ENCODE measurements around the gene ANKRD50. TPM values are rescaled to one million over a fixed set of nuclear protein-coding genes. Genes with fewer than 3 reads are reported as not detected.

The ANKRD50 gene
- total and polyA plus RNA-seq, 2 of the 4 experiments (the other 2 are of a cell fraction), result 8.1 to 35.3 TPM

DNA sequence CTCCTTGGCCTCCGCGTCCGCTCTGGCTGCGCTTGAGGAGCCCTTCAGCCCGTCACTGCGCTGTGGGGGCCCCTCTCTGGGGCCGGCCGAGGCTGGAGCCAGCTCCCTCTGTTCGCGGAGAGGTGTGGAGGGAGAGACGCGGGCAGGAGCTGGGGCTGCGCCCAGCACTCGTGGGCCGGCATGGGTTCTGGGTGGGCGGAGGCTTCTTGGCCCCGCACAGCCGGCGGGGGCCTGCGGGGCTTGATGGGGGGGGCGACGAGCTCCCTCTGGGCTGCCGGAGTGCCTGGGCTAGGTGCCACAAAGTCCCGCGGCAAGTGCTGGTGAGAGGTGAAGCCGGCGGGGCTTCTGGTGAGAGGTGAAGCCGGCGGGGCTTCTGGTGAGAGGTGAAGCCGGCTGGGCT, 61.9 kb downstream of the ANKRD50 start:
- Histone ChIP-seq H3K4ac (ENCODE audit: low read depth, low read length) (no peak overlapping the region), H2BK120ac (ENCODE audit: low read depth, low read length) (no peak overlapping the region), H3K18ac (ENCODE audit: low read depth, low read length) (no peak overlapping the region), H2AFZ (replicated peaks; ENCODE audit: low read length, poor library complexity) (no peak overlapping the region), H3K9me1 (ENCODE audit: insufficient read depth, low read length) (peaks cover 3% of the 10 kb centered on the region; the same call in 1 of the 2 replicates), H2BK20ac (ENCODE audit: low read depth, low read length) (no peak overlapping the region), H4K8ac (ENCODE audit: low read depth in 2 of 2, low read length in 2 of 2) (no peak overlapping the region), H2AK5ac (ENCODE audit: low read depth, low read length) (no peak overlapping the region), H4K20me1 (ENCODE audit: insufficient read depth, low read length) (no peaks in the 10 kb centered on the region), H3K14ac (replicated peaks; ENCODE audit: low read depth, low read length) (no peak overlapping the region), H4K91ac (ENCODE audit: insufficient read depth, low read depth, low read length) (no peak overlapping the region), H3K23ac (ENCODE audit: low read depth, low read length) (no peak overlapping the region), H3K36me3 (ENCODE audit: control insufficient read depth, insufficient read depth, low read length) (no peaks in the 10 kb centered on the region; the same call in 1 of the 2 replicates), H3K4me2 (ENCODE audit: low read depth, low read length) (no peak overlapping the region), H2BK15ac (ENCODE audit: low read depth, low read length) (no peak overlapping the region), H3K4me1 (ENCODE audit: control insufficient read depth, insufficient read depth, low read length) (peaks cover 1% of the 10 kb centered on the region; the same call in 1 of the 2 replicates), H3K27ac (ENCODE audit: insufficient read depth, low read length) (no peak overlapping the region), H3K4me3 (ENCODE audit: insufficient read depth, low read depth, low read length) (no peak overlapping the region), H3K27me3 (ENCODE audit: control insufficient read depth, insufficient read depth, low read length) (no peaks in the 10 kb centered on the region), H3K79me1 (ENCODE audit: low read depth in 1 of 2, low read length in 2 of 2) (no peaks in the 10 kb centered on the region), H3K9ac (ENCODE audit: low read depth, low read length) (no peak overlapping the region), H3K9me3 (ENCODE audit: control insufficient read depth, insufficient read depth, low read length) (no peaks in the 10 kb centered on the region), H4K5ac (ENCODE audit: low read depth, low read length) (no peak overlapping the region), H2BK5ac (ENCODE audit: low read depth, low read length, poor library complexity, severe bottlenecking) (no peak overlapping the region), H2AK9ac (replicated peaks; ENCODE audit: low read depth, low read length, poor library complexity) (no peak overlapping the region), H3K56ac (ENCODE audit: extremely low read depth, insufficient read depth, low read length) (no peak overlapping the region)
- ChIA-PET POLR2A (ENCODE audit: unreplicated experiment) (no interaction called here), CTCF (interaction anchor here (0.6 kb wide), 1 partner anchor 19 kb away, joined by 4 read pairs; no protein-coding TSS in a partner anchor)
- no peak for ATAC-seq (ENCODE audit: low read depth)
- intact Hi-C loops (cut with micrococcal nuclease), result no loop called here
- 96% methylated on average over 5 of the region's 30 CpGs; no CpG with 5 or more reads in 1 of the 2 experiments for WGBS, 2 experiments (ENCODE audit: extremely low coverage in 2 of 2, insufficient read length in 1 of 2)
- no peak for DNase-seq
- in situ Hi-C loops (cut with MboI; ENCODE audit: low sequenced_read_pairs), result no loop called here
- no TSS peak for BruUV-seq (replicated peaks)
- dilution Hi-C loops (cut with HindIII; ENCODE audit: low sequenced_read_pairs, unreplicated experiment), result no loop called here
- TF ChIP-seq MAFK (IDR thresholded peaks at IDR 0.05; ENCODE audit: low read depth, low read length) (no peak), POLR2A (IDR thresholded peaks at IDR 0.05; ENCODE audit: low read depth, low read length) (no peak), RFX5 (IDR thresholded peaks at IDR 0.05; ENCODE audit: low read depth, low read length) (no peak), MXI1 (IDR thresholded peaks at IDR 0.05; ENCODE audit: borderline replicate concordance, low read depth, low read length) (no peak), BHLHE40 (IDR thresholded peaks at IDR 0.05; ENCODE audit: low read depth, low read length) (no peak), MAZ (IDR thresholded peaks at IDR 0.05; ENCODE audit: borderline replicate concordance, low read depth, low read length) (no peak), FOS (IDR thresholded peaks at IDR 0.05; ENCODE audit: low read depth, low read length) (no peak), CHD1 (IDR thresholded peaks at IDR 0.05; ENCODE audit: low read depth, low read length) (no peak), SMC3 (IDR thresholded peaks at IDR 0.05; ENCODE audit: low read depth, low read length) (no peak), CEBPB (IDR thresholded peaks at IDR 0.05; ENCODE audit: low read depth, low read length) (no peak)
- TF ChIP-seq, protein P1, sequence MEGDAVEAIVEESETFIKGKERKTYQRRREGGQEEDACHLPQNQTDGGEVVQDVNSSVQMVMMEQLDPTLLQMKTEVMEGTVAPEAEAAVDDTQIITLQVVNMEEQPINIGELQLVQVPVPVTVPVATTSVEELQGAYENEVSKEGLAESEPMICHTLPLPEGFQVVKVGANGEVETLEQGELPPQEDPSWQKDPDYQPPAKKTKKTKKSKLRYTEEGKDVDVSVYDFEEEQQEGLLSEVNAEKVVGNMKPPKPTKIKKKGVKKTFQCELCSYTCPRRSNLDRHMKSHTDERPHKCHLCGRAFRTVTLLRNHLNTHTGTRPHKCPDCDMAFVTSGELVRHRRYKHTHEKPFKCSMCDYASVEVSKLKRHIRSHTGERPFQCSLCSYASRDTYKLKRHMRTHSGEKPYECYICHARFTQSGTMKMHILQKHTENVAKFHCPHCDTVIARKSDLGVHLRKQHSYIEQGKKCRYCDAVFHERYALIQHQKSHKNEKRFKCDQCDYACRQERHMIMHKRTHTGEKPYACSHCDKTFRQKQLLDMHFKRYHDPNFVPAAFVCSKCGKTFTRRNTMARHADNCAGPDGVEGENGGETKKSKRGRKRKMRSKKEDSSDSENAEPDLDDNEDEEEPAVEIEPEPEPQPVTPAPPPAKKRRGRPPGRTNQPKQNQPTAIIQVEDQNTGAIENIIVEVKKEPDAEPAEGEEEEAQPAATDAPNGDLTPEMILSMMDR (conservative IDR thresholded peaks at IDR 0.05; ENCODE audit: low read depth, low read length), result no peak
- TF ChIP-seq, protein P2, sequence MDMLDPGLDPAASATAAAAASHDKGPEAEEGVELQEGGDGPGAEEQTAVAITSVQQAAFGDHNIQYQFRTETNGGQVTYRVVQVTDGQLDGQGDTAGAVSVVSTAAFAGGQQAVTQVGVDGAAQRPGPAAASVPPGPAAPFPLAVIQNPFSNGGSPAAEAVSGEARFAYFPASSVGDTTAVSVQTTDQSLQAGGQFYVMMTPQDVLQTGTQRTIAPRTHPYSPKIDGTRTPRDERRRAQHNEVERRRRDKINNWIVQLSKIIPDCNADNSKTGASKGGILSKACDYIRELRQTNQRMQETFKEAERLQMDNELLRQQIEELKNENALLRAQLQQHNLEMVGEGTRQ (IDR thresholded peaks at IDR 0.05; ENCODE audit: low read depth, low read length), result no peak
- TF ChIP-seq, protein P3, sequence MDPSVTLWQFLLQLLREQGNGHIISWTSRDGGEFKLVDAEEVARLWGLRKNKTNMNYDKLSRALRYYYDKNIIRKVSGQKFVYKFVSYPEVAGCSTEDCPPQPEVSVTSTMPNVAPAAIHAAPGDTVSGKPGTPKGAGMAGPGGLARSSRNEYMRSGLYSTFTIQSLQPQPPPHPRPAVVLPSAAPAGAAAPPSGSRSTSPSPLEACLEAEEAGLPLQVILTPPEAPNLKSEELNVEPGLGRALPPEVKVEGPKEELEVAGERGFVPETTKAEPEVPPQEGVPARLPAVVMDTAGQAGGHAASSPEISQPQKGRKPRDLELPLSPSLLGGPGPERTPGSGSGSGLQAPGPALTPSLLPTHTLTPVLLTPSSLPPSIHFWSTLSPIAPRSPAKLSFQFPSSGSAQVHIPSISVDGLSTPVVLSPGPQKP (IDR thresholded peaks at IDR 0.05; ENCODE audit: borderline replicate concordance, low read depth, low read length), result no peak

All from IMR-90 (cell line).